Esophagus squamous epithelium (tissue), 5 donors: Measurements from ENCODE around the gene VAMP3. TPM values are rescaled to one million over a fixed set of nuclear protein-coding genes. Genes with fewer than 3 reads are reported as not detected.
A peak's percentile ranks its signal among the peaks of the same experiment; 100 is the strongest.

ENCODE experiments used
- DNase-seq: peaks from one replicate; lab custom pipeline; 2025; lab: John Stamatoyannopoulos, UW
- H3K27ac ChIP-seq, 4 donors: fragments of 200-600 bp; sonication (generic); one replicate each; pipeline ENCODE4 v1.5.1; 2016 to 2019; ENCODE audit warnings: mild to moderate bottlenecking in 1 of 4
- H3K27me3 ChIP-seq, 4 donors: fragments of 200-600 bp; sonication (generic); 1 replicate in 3 of 4; 2 replicates in 1 of 4; pipeline versions ENCODE4 v1.5.1 to v1.6.0; 2017 to 2021; ENCODE audit warnings: antibody characterized with exemption in 1 of 4
- H3K36me3 ChIP-seq, 3 donors: fragments of 200-600 bp; sonication (generic); one replicate each; pipeline ENCODE4 v1.5.1; 2016 to 2019
- H3K4me1 ChIP-seq, 3 donors: fragments of 200-600 bp; sonication (generic); one replicate each; pipeline ENCODE4 v1.5.1; 2017 to 2019
- H3K4me3 ChIP-seq, 4 donors: fragments of 200-600 bp; sonication (generic); 1 replicate in 3 of 4; 2 replicates in 1 of 4; pipeline ENCODE4 v1.5.1; 2016 to 2019; ENCODE audit warnings: mild to moderate bottlenecking in 2 of 4, moderate library complexity in 1 of 4
- H3K9me3 ChIP-seq, 3 donors: fragments of 200-600 bp; sonication (generic); one replicate each; pipeline ENCODE4 v1.5.1; 2016 to 2019
- POLR2A ChIP-seq, 4 donors: fragments of 450-650 bp; IDR thresholded peaks; one replicate each; pipeline ENCODE4 v1.6.1; 2017; ENCODE audit warnings: antibody characterized with exemption in 4 of 4, mild to moderate bottlenecking in 4 of 4, moderate library complexity in 3 of 4
- WGBS, 2 donors: methylation state at CpG; one replicate each; pipeline ENCODE4 v1.1.5; 2018; 5-methylcytosine and 5-hydroxymethylcytosine counted together
- intact Hi-C: fragments of 100-400 bp; cut with DNase I; formaldehyde crosslinking; loops from one replicate; pipeline ENCODE4 v1.15.0; 2022
- total RNA-seq, 4 donors: library from RNA; depleted of rRNA; stranded (reverse); fragments of >200 nt; gene quantifications; one replicate each; pipeline ENCODE4 v1.1.0, GENCODE V29; 2016
- TF ChIP-seq, protein P1 (sequence below), 6 experiments: fragments of 450-650 bp in 4 of 6; fragments of 200-600 bp in 2 of 6; sonication (generic) in 2 of 6; IDR thresholded peaks; one replicate each; pipeline ENCODE4 v1.5.1; 2016 to 2019; ENCODE audit warnings: antibody characterized with exemption in 6 of 6, mild to moderate bottlenecking in 4 of 6, moderate library complexity in 4 of 6
- donor health status: DM: yes; HTN: yes; CAD: no.

The VAMP3 gene
- total RNA-seq, 4 donors from 2014 or later, result 55.8 to 94.6 (median 75.4) TPM

GRCh38 chr1:7760245-7760644 lies 10.9 kb upstream of the VAMP3 start:
- H3K36me3 ChIP-seq, result no peaks in the 10 kb centered on the region
- TF ChIP-seq POLR2A (IDR thresholded peaks at IDR 0.05), result no peak
- TF ChIP-seq, protein P1, sequence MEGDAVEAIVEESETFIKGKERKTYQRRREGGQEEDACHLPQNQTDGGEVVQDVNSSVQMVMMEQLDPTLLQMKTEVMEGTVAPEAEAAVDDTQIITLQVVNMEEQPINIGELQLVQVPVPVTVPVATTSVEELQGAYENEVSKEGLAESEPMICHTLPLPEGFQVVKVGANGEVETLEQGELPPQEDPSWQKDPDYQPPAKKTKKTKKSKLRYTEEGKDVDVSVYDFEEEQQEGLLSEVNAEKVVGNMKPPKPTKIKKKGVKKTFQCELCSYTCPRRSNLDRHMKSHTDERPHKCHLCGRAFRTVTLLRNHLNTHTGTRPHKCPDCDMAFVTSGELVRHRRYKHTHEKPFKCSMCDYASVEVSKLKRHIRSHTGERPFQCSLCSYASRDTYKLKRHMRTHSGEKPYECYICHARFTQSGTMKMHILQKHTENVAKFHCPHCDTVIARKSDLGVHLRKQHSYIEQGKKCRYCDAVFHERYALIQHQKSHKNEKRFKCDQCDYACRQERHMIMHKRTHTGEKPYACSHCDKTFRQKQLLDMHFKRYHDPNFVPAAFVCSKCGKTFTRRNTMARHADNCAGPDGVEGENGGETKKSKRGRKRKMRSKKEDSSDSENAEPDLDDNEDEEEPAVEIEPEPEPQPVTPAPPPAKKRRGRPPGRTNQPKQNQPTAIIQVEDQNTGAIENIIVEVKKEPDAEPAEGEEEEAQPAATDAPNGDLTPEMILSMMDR (IDR thresholded peaks at IDR 0.05), result no peak
- no peaks in the 10 kb centered on the region for H3K9me3 ChIP-seq
- 61 to 69% methylated on average over 6 of the region's 6 CpGs for WGBS, 2 donors
- H3K27me3 ChIP-seq, result no peaks in the 10 kb centered on the region
- H3K4me3 ChIP-seq, result no peak overlapping the region
- H3K27ac ChIP-seq, result peak overlapping the region in 1 of 4 donors; percentile 37
- DNase-seq, result no peak
- intact Hi-C loops, result no loop called here
- H3K4me1 ChIP-seq, result no peaks in the 10 kb centered on the region

DNA sequence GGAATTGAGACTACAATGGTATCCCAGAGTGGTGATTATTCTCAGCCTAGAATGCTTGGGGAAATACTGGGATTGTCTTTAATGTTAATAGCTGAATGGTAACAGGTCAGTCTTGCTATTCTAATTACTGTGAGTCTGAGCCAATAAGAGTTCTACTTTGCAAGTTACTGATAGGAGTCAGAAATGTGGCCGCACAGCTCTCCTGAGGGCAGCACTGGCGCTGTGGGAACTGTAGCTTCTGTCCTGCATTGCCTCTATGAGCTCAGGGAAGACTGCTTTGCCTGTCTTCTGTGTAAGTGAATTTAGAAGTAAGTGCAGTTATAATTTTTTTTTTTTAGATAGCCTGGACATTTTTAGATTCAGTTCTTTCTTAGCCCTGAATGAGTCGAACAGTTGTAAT lies 10.0 kb upstream of the VAMP3 start:
- no peaks in the 10 kb centered on the region for H3K9me3 ChIP-seq
- no peak for DNase-seq
- TF ChIP-seq, protein P1 (IDR thresholded peaks at IDR 0.05), result no peak
- TF ChIP-seq POLR2A (IDR thresholded peaks at IDR 0.05), result no peak
- H3K27ac ChIP-seq, result peak overlapping the region in 1 of 4 donors; percentile 37
- 89 to 91% methylated on average over 3 of the region's 3 CpGs for WGBS, 2 donors
- H3K4me1 ChIP-seq, result no peaks in the 10 kb centered on the region
- no peaks in the 10 kb centered on the region for H3K36me3 ChIP-seq
- no peak overlapping the region for H3K4me3 ChIP-seq
- H3K27me3 ChIP-seq, result no peaks in the 10 kb centered on the region
- intact Hi-C loops, result no loop called here

DNA sequence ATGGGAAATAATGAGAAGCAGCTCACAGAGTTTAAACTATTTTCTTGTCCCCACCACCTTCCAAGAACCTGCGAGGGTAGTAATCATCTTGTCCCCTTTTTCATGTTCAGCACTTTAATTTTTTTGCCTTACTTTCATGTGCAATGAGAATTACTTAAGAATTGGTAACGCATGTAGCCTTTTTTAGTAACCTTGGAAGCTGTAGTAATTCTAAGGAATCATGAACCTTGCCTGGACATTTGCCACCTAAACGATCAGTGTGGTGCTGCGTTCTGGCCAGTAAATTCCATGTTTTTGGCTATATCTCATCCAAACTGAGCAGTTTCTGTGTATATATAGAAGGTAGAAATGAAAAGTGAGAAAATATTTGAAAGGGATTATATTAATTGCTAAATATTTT lies 3.9 kb upstream of the VAMP3 start:
- 75 to 82% methylated on average over 4 of the region's 4 CpGs for WGBS, 2 donors
- intact Hi-C loops, result no loop called here
- no peak overlapping the region for H3K27ac ChIP-seq
- H3K4me1 ChIP-seq, result peaks cover 3 to 13% (median 4%) of the 10 kb centered on the region in 3 donors
- H3K36me3 ChIP-seq, result no peaks in the 10 kb centered on the region
- H3K4me3 ChIP-seq, result no peak overlapping the region
- no peaks in the 10 kb centered on the region for H3K9me3 ChIP-seq
- TF ChIP-seq, protein P1 (IDR thresholded peaks at IDR 0.05), result no peak
- TF ChIP-seq POLR2A (IDR thresholded peaks at IDR 0.05), result no peak
- no peaks in the 10 kb centered on the region for H3K27me3 ChIP-seq
- no peak for DNase-seq

DNA sequence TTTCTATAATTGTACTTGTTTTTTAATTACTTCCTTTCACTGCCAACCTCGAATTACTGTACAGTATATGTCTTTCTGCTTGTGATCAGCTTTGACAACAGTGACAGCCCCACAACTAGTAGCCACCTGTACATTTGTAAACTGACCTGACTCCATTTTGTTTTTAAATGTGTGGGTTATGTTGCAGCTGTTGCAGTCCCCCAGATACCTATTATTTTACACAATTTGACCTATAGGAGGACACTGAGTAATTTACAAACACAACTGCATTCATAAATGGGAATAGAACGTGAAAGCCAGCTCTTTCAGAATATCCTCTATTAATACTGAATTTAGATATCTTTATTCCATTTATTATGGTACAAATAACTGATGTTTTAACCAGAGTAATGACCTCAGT lies 2.5 kb upstream of the VAMP3 start:
- Histone ChIP-seq H3K4me1 (peaks cover 11 to 24% (median 11%) of the 10 kb centered on the region in 3 donors), H3K4me3 (no peak overlapping the region), H3K27ac (no peak overlapping the region), H3K27me3 (no peaks in the 10 kb centered on the region), H3K9me3 (no peaks in the 10 kb centered on the region), H3K36me3 (peaks cover 0 to 8% (median 0%) of the 10 kb centered on the region in 3 donors)
- WGBS, 2 donors, result 46 to 59% methylated on average over 2 of the region's 2 CpGs
- no peak for DNase-seq
- intact Hi-C loops, result no loop called here
- TF ChIP-seq, protein P1 (IDR thresholded peaks at IDR 0.05), result no peak
- TF ChIP-seq POLR2A (IDR thresholded peaks at IDR 0.05), result no peak

- WGBS, 2 donors, result 91 to 92% methylated on average over 12 of the region's 12 CpGs
- peaks cover 0 to 21% (median 0%) of the 10 kb centered on the region in 3 donors for H3K36me3 ChIP-seq
- H3K4me3 ChIP-seq, result no peak overlapping the region
- TF ChIP-seq, protein P1 (IDR thresholded peaks at IDR 0.05), result no peak
- no peak for TF ChIP-seq POLR2A (IDR thresholded peaks at IDR 0.05)
- H3K27me3 ChIP-seq, result no peaks in the 10 kb centered on the region
- no peaks in the 10 kb centered on the region for H3K9me3 ChIP-seq
- intact Hi-C loops, result no loop called here
- no peak for DNase-seq
- peak overlapping the region in 1 of 4 donors; percentile 99 for H3K27ac ChIP-seq
- peaks cover 11 to 24% (median 11%) of the 10 kb centered on the region in 3 donors for H3K4me1 ChIP-seq
Observed at GRCh38 chr1:7769673-7770412, 1.3 kb upstream of the VAMP3 start.
